SKM-1 (cell line): ENCODE data around the gene TRAPPC6A.

Source experiments
- DNase-seq: peaks from one replicate; lab custom pipeline; 2025; ENCODE audit not compliant: unreplicated experiment; lab: John Stamatoyannopoulos, UW

Gene TRAPPC6A

GRCh38 chr19:45177817-45178261 is at the start of gene TRAPPC6A:
Gene TRAPPC6A (minus strand): TSS chr19:45178237. CDS start chr19:45178218, 19 bp downstream.
- no peak for DNase-seq

- no peak for DNase-seq
Measured at GRCh38 chr19:45224645-45225044, 46.6 kb upstream of the TRAPPC6A start.

GRCh38 chr19:45223879-45224278 is 45.8 kb upstream of the TRAPPC6A start:
- DNase-seq, result no peak

- DNase-seq, result no peak
Measured at GRCh38 chr19:45222724-45223123, 44.7 kb upstream of the TRAPPC6A start.

- no peak for DNase-seq
Measured at GRCh38 chr19:45218911-45219743, 41.1 kb upstream of the TRAPPC6A start.

- DNase-seq, result no peak
Measured at GRCh38 chr19:45218426-45218825, 40.4 kb upstream of the TRAPPC6A start.

GRCh38 chr19:45217957-45218334 is 39.9 kb upstream of the TRAPPC6A start:
- no peak for DNase-seq

- no peak for DNase-seq
Measured at GRCh38 chr19:45217193-45217956, 39.3 kb upstream of the TRAPPC6A start.

- no peak for DNase-seq
Measured at GRCh38 chr19:45216667-45217066, 38.6 kb upstream of the TRAPPC6A start.

- DNase-seq, result no peak
Measured at GRCh38 chr19:45215391-45216191, 37.6 kb upstream of the TRAPPC6A start.

GRCh38 chr19:45213031-45213430 is 35.0 kb upstream of the TRAPPC6A start:
- DNase-seq, result no peak

- DNase-seq, result no peak
Measured at GRCh38 chr19:45211751-45212381, 33.8 kb upstream of the TRAPPC6A start.

- DNase-seq, result no peak
Measured at GRCh38 chr19:45206328-45206727, 28.3 kb upstream of the TRAPPC6A start.

GRCh38 chr19:45205810-45206209 is 27.8 kb upstream of the TRAPPC6A start:
- DNase-seq, result no peak

GRCh38 chr19:45202637-45203036 is 24.6 kb upstream of the TRAPPC6A start:
- no peak for DNase-seq

- DNase-seq, result no peak
Measured at GRCh38 chr19:45200568-45200967, 22.5 kb upstream of the TRAPPC6A start.

- no peak for DNase-seq
Measured at GRCh38 chr19:45195764-45196163, 17.7 kb upstream of the TRAPPC6A start.

GRCh38 chr19:45191375-45191774 is 13.3 kb upstream of the TRAPPC6A start:
- DNase-seq, result no peak

GRCh38 chr19:45189971-45190370 is 11.9 kb upstream of the TRAPPC6A start:
- DNase-seq, result no peak

- DNase-seq, result no peak
Measured at GRCh38 chr19:45187421-45188100, 9.5 kb upstream of the TRAPPC6A start.
